K562 (cell line): Measurements from ENCODE around the gene PPT1. TPM values are rescaled to one million over a fixed set of nuclear protein-coding genes. Genes with fewer than 3 reads are reported as not detected.

ENCODE experiments used
- CBX1 ChIP-seq: sonication (generic); IDR thresholded peaks from 2 replicates; pipeline ENCODE4 v1.6.1; 2016; ENCODE audit warnings: antibody characterized with exemption, low read depth, mild to moderate bottlenecking
- E2F6 ChIP-seq, 2 experiments: IDR thresholded peaks; 2 replicates each; pipeline ENCODE4 v1.6.1; 2011; ENCODE audit warnings: borderline replicate concordance in 1 of 2, control low read depth in 1 of 2, low read depth in 1 of 2, low read length in 1 of 2, mild to moderate bottlenecking in 1 of 2, mixed read lengths in 1 of 2, moderate library complexity in 1 of 2; ENCODE audit not compliant: insufficient read depth in 1 of 2, insufficient read length in 1 of 2, poor library complexity in 1 of 2, severe bottlenecking in 1 of 2; ENCODE audit errors: extremely low read depth in 1 of 2
- FIP1L1 ChIP-seq: fragments of 200-400 bp; formaldehyde crosslinking; IDR thresholded peaks from 2 replicates; pipeline ENCODE4 v1.6.1; 2018; ENCODE audit warnings: mild to moderate bottlenecking, low read depth, low read length; ENCODE audit not compliant: poor library complexity, severe bottlenecking
- FOSL1 ChIP-seq: fragments of 200-800 bp; sonication (Bioruptor generic); conservative IDR thresholded peaks from 2 replicates; pipeline ENCODE4 v1.6.1; 2016; ENCODE audit warnings: missing genetic modification characterization, missing compliant biosample characterization
- FUS ChIP-seq: fragments of 200-400 bp; formaldehyde crosslinking; optimal IDR thresholded peaks from 2 replicates; pipeline ENCODE3; 2017; ENCODE audit warnings: low read depth, low read length
- JUN ChIP-seq, 2 experiments: sonication (generic) in 1 of 2; formaldehyde crosslinking in 1 of 2; IDR thresholded peaks; 2 replicates each; pipeline versions ENCODE4 v1.6.1 to v1.8.0; 2012 to 2022; ENCODE audit warnings: borderline replicate concordance in 2 of 2, mild to moderate bottlenecking in 2 of 2, improper control_type of control experiment in 1 of 2, low read depth in 1 of 2, low read length in 1 of 2, missing genetic modification reagents in 1 of 2
- KLF16 ChIP-seq: IDR thresholded peaks from 2 replicates; pipeline ENCODE4 v1.6.1; 2016; ENCODE audit warnings: antibody characterized with exemption
- KLF6 ChIP-seq: fragments of 250-450 bp; sonication (Bioruptor Pico); IDR thresholded peaks from 2 replicates; pipeline ENCODE4 v1.4.0; 2020; ENCODE audit warnings: mild to moderate bottlenecking, moderate library complexity, borderline replicate concordance
- L3MBTL2 ChIP-seq: fragments of 450-650 bp; IDR thresholded peaks from 2 replicates; pipeline ENCODE4 v1.6.1; 2016; ENCODE audit warnings: mild to moderate bottlenecking, moderate library complexity
- NR0B1 ChIP-seq: fragments of 450-650 bp; IDR thresholded peaks from one replicate; pipeline ENCODE4 v1.6.1; 2018; ENCODE audit warnings: mild to moderate bottlenecking, moderate library complexity; ENCODE audit not compliant: partially characterized antibody
- RBM14 ChIP-seq: fragments of 200-400 bp; formaldehyde crosslinking; IDR thresholded peaks from 2 replicates; pipeline ENCODE4 v1.6.1; 2018; ENCODE audit warnings: low read depth, mild to moderate bottlenecking, low read length, moderate library complexity, borderline replicate concordance; ENCODE audit not compliant: insufficient read depth
- RBM15 ChIP-seq: fragments of 200-400 bp; formaldehyde crosslinking; IDR thresholded peaks from 2 replicates; pipeline ENCODE4 v1.6.1; 2018; ENCODE audit warnings: mild to moderate bottlenecking, low read length, moderate library complexity; ENCODE audit not compliant: insufficient read depth
- SNRNP70 ChIP-seq: fragments of 200-400 bp; formaldehyde crosslinking; optimal IDR thresholded peaks from 2 replicates; pipeline ENCODE3; 2017; ENCODE audit warnings: low read depth, low read length
- TAF9B ChIP-seq: fragments of 450-650 bp; IDR thresholded peaks from 2 replicates; pipeline ENCODE4 v1.6.1; 2018; ENCODE audit warnings: mild to moderate bottlenecking; ENCODE audit not compliant: partially characterized antibody
- TCFL5 ChIP-seq: fragments of 250-450 bp; sonication (Bioruptor Pico); conservative IDR thresholded peaks from 2 replicates; pipeline ENCODE4 v1.6.1; 2021; ENCODE audit warnings: mild to moderate bottlenecking, moderate library complexity, matching md5 sums
- ZBTB34 ChIP-seq: fragments of 250-450 bp; sonication (Bioruptor Pico); IDR thresholded peaks from 2 replicates; pipeline ENCODE4 v1.8.0; 2021; ENCODE audit warnings: mild to moderate bottlenecking, moderate library complexity
- ZFX ChIP-seq: sonication (generic); formaldehyde crosslinking; IDR thresholded peaks from 2 replicates; pipeline ENCODE4 v1.8.0; 2022; ENCODE audit warnings: mild to moderate bottlenecking, missing genetic modification reagents, moderate library complexity
- ZNF282 ChIP-seq: sonication (generic); formaldehyde crosslinking; IDR thresholded peaks from 2 replicates; pipeline ENCODE4 v1.8.1; 2023; ENCODE audit warnings: missing genetic modification reagents
- ZNF354B ChIP-seq: fragments of 250-450 bp; sonication (Bioruptor Pico); IDR thresholded peaks from 2 replicates; pipeline ENCODE4 v1.4.0; 2020
- ZNF717 ChIP-seq: fragments of 250-450 bp; sonication (Bioruptor Pico); IDR thresholded peaks from 2 replicates; pipeline ENCODE4 v1.5.0; 2021
- ZNF76 ChIP-seq: fragments of 250-450 bp; sonication (Bioruptor Pico); IDR thresholded peaks from 2 replicates; pipeline ENCODE4 v1.4.0; 2020; ENCODE audit warnings: mild to moderate bottlenecking, moderate library complexity, borderline replicate concordance
- polyA plus RNA-seq, 8 experiments: library from polyadenylated mRNA; depleted of rRNA in 4 of 8; stranded (reverse) in 5 of 8; unstranded in 3 of 8; fragments of >200 nt; fragmentation: Nextera tagmentation in 2 of 8; fragmentation: Illumina TruSeq in 1 of 8; extraction: Ambion mirVana in 2 of 8; extraction: Trizol in 1 of 8; gene quantifications; 2 replicates each; pipeline versions ENCODE4 v1.2.1 to v1.2.3, GENCODE V29; 2011 to 2014; ENCODE audit warnings: inconsistent platforms in 1 of 8, missing spikeins in 1 of 8
- total RNA-seq, 7 experiments: library from RNA; depleted of rRNA in 6 of 7; stranded (reverse); fragments of >200 nt in 6 of 7; fragmentation: Illumina TruSeq in 2 of 7; extraction: Trizol in 2 of 7; gene quantifications; 2 replicates each; pipeline versions ENCODE4 v1.2.1 to v1.2.3, GENCODE V29; 2011 to 2021; ENCODE audit warnings: low replicate concordance in 1 of 7
- TF ChIP-seq, protein P1 (sequence below): sonication (generic); formaldehyde crosslinking; IDR thresholded peaks from 2 replicates; pipeline ENCODE4 v1.8.1; 2023; ENCODE audit warnings: mild to moderate bottlenecking, missing genetic modification reagents, moderate library complexity

The PPT1 gene
- total and polyA plus RNA-seq, 9 of the 15 experiments (the other 6 are each of a cell fraction or from before 2014, with no cell fraction given) = 72.2 to 285 (median 143) TPM

GRCh38 chr1:40096977-40097782 lies at the start of gene PPT1 (continued):
- TF ChIP-seq ZBTB34 (no peak), RBM14 (no peak), L3MBTL2 (peak; percentile 99), ZFX (CRISPR knock-in tag) (peak; percentile 21; the same call in 1 of the 2 replicates), TAF9B (peak; percentile 84), E2F6 (IDR thresholded peaks at IDR 0.05; ENCODE audit: borderline replicate concordance in 1 of 2, extremely low read depth in 1 of 2, insufficient read depth in 1 of 2, insufficient read length in 1 of 2, low read depth in 1 of 2, low read length in 1 of 2, poor library complexity in 1 of 2, severe bottlenecking in 1 of 2) (peak; percentile 91 to 95), ZNF282 (CRISPR knock-in tag) (no peak), FIP1L1 (peak; percentile 71), RBM15 (no peak), ZNF76 (CRISPR knock-in tag) (peak; percentile 68; the same call in 1 of the 2 replicates), KLF16 (no peak), SNRNP70 (no peak), FOSL1 (tag) (no peak), TCFL5 (CRISPR knock-in tag) (no peak; the same call in 1 of the 2 replicates), ZNF354B (CRISPR knock-in tag) (no peak), CBX1 (peak; percentile 67; the same call in 1 of the 2 replicates), ZNF717 (CRISPR knock-in tag) (no peak), NR0B1 (no peak), FUS (no peak), JUN (IDR thresholded peaks at IDR 0.05; ENCODE audit: borderline replicate concordance, low read depth, low read length) (no peak; the same call in 1 of the 2 replicates), JUN (CRISPR knock-in tag; IDR thresholded peaks at IDR 0.05; ENCODE audit: borderline replicate concordance) (peak; percentile 94; the same call in 1 of the 2 replicates), KLF6 (peak; percentile 57; the same call in 1 of the 2 replicates)
- TF ChIP-seq, protein P1, sequence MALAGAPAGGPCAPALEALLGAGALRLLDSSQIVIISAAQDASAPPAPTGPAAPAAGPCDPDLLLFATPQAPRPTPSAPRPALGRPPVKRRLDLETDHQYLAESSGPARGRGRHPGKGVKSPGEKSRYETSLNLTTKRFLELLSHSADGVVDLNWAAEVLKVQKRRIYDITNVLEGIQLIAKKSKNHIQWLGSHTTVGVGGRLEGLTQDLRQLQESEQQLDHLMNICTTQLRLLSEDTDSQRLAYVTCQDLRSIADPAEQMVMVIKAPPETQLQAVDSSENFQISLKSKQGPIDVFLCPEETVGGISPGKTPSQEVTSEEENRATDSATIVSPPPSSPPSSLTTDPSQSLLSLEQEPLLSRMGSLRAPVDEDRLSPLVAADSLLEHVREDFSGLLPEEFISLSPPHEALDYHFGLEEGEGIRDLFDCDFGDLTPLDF = peak; percentile 97
